GM04503 (cell line): ENCODE data around the gene PRKCD.
A peak's percentile ranks its signal among the peaks of the same experiment; 100 is the strongest.

Experiments
- DNase-seq: peaks from one replicate; pipeline ENCODE4 v3.0.0-alpha.2; 2012; ENCODE audit warnings: low read depth

PRKCD gene

DNA sequence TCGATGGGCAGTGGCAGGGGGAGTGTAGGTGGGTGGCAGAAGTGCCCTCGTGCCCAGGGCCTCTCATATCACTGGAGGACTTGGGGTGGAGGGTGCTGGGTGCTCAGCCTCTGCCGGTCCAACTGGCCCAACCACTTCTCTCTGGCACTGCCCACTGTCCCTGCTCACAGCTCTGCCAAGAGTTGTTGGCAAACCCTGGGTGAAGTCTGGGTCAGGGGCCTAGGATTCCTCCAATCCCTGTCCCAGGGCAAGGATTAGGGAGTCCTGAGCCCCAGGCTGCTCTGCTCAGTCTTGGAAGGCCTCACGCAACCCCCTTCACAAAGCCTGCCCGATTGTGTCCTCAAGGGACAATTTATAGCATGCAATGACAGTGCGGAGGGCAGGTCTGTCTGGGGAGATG lies 5.2 kb upstream of the PRKCD start:
- no peak for DNase-seq

GRCh38 chr3:53156368-53156834 lies 4.6 kb upstream of the PRKCD start:
- DNase-seq, result no peak

GRCh38 chr3:53157974-53158580 lies 2.9 kb upstream of the PRKCD start:
- DNase-seq, result no peak

DNA sequence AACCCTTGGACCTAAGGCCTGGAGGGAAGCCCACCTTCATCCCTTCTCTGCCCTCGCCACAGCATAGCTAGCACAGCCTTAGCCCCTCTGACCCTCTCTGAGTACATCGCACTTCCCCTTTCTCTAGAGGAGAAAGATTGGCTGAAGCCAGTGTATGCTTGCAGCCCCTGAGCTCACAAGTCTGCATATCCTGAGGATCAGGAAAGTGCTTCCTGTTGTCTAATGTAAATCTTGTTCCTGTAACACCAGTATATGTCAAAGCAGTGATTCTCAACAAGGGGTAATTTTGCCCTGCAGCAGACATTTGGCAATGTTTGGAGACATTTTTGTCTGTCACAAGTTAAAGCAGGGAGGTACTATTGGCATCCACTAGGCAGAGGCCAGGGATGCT lies 2.2 kb upstream of the PRKCD start:
- DNase-seq, result no peak

DNA sequence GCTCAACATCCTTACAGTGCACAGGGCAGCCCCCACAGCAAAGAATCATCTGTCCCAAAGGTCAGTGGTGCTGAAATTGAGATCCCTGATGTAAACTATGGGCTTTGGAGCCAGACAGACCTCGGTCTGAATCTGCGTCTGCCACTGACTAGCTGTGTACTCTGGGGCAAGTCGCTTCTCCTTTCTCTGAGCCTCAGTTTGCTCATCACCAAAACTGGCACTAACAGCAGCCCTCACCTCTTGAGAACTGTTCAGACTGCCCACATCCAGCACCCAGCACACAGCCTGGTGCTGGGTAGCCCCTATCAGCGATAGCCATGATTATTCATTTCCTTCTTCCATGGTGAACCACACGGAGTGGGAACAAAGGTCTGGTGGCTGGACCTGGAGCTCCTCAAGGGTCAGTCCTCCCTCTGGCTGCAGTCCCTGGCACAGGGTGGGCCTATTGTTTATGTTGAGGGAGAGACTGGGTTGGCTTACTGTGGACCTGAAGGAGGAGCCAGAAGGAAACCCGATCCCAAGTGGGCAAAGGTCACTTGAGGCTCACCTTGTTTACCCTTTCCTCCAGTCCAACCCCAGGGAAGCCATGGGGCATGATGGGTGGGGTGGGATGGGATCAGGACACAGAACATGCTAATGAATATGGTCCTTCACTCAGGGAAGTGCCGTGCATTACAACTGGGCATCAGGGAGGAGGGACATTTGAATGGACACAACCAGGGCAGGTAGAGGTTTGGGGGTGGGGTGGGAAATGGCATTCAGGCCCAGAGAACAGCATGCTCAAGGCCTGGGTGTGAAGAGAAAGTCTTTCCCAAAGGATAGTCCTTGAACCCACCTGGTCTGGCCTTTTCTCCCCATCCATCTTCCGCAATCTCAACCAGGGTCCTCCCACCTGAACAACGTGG lies 1.6 kb upstream of the PRKCD start:
- DNase-seq, result no peak

DNA sequence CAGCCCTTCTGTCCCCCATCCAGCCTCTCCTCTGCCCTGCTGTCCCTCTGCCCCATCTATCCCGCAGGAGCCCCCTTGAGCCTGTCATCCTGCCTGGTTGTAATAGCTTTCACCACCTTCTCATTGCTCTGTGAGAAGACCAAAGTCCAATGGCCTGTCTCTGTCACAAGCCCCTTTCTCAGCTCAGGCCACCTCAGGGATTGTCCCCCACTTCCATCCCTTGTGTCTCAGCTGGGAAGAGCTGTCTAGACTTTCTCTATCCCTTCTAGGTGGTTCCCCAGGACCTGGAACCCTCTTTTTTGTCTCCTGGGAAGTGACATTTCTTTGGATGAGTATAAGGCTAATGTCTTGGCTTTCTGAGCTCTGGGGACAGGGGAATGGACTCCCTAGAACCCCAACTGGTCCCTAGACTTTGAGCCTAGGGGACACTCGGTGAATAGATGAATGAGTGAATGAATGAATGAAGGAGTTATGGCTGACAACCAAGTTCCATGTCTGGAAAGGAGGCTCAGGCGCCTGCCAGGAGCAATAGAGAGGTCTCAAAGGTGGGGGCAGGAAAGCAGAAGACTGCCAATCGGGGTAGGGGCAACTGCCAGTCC lies 849 bp upstream of the PRKCD start:
- DNase-seq, result no peak

DNA sequence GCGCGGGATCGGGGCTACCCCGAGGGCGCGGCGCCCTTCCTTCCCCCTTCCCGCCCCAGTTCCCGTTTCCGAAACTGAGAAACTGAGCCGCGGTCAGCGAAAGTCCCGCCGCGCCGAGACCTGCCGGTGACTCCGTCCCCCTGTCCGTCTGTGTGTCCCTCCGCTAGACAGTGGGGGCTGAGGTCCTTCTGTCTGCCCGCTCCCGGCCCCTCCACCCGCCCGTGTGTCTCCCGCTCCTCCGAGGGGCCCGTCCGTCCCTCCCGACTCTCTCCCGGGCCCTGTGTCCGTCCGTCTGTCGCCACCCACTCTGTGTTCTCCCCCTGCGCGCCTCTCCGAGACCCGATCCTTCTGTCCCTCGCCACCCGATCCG lies 426 bp downstream of the PRKCD start:
- no peak for DNase-seq

GRCh38 chr3:53161820-53162671 lies 1.0 kb downstream of the PRKCD start:
- no peak for DNase-seq

DNA sequence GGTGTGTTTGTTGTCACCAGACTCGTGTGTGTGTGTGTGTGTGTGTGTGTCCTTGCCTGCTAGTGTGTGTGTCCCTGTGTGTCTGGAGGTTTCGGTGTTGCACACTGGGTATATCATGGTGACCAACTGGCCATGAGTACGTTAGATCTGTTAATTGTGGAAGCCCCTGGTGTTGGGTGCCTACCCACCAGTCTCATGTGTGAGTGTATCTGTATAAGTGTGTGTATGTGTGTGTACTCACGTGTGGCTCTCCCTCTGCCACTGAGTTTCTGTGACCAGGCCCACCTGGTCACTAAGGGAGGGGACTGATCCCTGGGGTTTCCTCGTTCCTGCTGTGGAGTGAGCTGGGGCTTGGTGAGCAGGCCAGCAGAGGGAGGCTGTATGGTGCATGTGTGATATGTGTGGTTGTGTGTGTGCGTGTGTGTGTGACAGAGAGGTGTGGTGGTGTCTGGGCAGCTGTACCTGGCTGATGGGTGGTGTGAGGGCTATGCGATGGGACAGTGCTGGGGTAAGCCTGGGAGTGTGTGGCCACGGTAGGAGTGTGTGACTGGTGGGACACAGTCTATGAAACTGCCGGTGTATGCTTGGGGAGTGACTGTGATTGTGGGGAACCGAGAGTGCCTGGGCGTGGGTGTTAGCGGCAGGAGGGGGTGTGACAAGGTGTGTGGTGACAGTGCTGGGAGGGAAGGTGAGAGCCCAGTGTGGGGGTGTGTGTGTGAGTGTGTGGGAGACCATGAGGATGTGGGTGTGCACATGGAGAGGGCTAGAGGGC lies 1.8 kb downstream of the PRKCD start:
- no peak for DNase-seq

DNA sequence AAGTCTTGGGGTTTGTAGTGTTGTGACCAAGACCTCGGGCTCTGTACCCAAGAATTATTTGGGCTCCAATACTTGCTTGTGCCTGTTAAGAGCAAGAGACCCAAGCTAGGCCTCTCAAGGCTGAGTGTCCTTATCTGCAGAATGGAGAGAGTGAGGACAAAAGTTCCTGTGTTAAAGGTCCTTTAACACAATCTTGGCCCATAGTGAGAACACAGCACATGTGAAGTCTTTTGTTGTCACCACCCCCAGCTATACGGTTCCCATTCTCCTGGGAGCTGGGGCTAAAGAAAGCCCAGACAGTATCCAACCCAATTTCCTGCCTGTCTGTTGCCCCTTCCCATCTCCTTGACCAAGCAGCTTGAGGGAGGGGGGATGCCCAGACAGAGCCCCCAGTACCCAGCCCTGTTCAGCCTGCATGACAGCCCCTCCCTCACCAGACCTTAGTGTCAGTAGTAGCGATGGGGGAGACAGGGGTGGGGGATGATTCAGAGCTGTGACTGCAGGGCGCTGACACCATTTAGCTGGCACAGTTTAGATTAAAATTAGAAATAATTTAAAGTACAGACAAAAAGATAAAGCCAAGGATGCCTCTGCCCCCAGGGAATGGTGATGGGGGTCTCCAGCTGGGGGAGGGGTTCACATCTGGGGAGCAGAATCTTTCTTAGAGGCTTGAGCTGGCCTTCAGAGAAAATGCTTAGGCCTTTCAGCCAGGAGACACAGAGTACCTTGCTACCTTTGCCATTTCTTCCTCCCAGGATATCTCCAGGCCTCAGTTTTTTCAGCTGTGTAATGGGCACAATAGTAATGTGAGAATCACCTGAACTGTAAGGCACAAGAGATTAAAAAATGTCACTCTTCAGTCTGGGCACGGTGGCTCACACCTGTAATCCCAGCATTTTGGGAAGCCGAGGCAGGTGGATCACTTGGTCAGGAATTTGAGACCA lies 2.7 kb downstream of the PRKCD start:
- no peak for DNase-seq

DNA sequence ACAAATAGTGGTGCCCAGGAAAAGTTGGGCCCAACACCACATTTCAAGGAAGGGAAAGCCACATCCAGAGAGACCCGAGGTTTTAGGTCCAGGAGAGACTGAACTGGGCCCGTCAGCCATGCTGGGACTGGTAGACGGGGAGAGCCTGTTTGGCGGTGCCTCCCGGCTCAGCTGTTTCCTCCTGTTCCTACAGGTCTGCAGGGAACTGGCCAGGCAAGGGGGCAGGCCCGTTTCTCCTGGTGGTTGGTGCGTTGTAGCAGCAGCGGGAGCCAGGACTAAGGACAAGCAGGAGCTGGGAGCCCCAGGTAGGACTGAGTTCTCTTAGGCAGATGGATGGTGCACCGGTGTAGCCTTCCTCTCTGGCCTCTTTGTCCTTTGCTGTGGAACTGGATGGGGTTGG lies 3.9 kb downstream of the PRKCD start:
- no peak for DNase-seq

DNA sequence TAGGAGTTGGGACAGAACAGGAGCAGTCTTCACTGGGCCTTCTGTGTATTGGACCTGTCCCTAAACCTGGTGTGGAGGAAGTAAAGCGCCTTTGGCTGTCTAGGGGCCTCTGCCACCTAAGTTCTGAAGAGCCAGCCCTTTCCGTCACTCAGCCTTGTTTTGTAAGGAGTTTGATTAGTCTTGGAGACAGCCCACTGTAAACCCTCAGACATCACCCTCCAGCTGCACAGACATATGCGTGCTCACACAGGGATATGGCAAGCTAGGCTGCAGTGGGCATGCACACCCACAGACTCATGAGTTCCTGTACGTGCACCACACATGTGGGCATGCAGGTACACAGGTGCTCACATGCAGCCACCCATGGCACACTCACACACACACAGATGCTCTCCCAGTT lies 5.2 kb downstream of the PRKCD start:
- DNase-seq, result no peak

- peak; percentile 47 for DNase-seq
Observed at GRCh38 chr3:53166781-53167291, 5.8 kb downstream of the PRKCD start.

- no peak for DNase-seq
Observed at GRCh38 chr3:53167418-53168174, 6.6 kb downstream of the PRKCD start.

DNA sequence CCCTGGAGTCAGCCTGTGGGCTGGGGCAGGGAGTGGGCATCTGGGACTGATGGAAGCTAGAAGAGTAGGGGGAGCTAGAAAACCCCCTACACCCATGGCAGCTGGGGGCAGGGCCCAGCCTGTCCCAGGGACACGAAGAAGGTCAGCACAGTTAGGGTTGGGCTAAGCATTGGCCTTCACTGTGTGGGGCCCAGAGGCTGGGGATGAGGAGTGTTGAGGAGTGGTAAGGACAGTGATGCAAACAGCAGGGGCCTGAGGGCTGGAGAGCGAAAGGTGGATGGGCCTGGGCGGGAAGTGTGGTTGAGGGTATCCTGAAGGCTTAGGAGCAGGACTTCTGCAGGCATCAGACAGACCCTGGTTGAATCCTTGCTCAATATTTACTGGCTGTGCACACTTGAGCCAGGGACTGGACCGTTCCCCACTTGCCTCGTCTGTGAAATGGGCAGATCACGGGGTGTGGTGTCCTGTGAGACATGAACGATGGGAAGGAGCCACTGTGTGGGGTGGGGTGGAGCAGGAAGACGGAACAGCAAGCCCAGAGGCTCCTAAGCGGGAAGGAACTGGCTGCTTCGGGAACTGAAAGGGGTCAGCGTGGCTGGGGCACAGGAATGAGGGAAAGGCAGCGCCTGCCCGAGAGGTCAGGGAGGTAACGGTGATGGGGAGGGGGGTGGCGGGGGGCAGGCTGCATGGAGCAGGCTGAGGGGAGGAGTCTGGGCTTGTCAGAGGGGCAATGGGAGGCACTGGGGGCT lies 7.3 kb downstream of the PRKCD start:
- no peak for DNase-seq

GRCh38 chr3:53169045-53169831 lies 8.2 kb downstream of the PRKCD start:
- no peak for DNase-seq

DNA sequence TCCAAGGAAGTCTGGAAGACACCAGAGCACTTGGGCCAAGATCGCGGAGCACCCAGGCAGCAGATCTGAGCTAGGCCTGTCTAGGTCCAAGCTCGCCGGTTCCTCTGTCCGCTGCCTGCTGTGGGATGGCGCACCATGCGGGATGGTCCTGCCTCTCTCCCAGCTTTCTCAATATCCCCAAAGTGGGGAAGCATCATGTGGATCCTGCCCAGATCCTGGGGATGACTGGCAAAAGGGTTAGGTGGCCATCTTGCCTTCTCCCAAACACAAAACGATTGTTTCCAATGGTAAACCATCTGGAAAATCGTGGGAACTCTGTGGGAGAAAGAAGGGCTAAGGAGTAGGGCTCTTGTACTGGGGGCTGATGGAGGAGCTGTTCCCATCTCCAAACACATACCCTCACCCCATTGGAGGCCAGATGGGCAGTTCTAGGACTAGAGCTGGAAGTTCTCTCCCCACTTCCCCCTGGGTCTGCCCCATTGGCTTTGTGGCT lies 8.9 kb downstream of the PRKCD start:
- no peak for DNase-seq
